UCSD-AML1 (cell line): ENCODE measurements around the gene PDE7B.

Experiments
- DNase-seq: peaks from one replicate; lab custom pipeline; 2025; ENCODE audit not compliant: unreplicated experiment; lab: John Stamatoyannopoulos, UW

PDE7B gene

DNA sequence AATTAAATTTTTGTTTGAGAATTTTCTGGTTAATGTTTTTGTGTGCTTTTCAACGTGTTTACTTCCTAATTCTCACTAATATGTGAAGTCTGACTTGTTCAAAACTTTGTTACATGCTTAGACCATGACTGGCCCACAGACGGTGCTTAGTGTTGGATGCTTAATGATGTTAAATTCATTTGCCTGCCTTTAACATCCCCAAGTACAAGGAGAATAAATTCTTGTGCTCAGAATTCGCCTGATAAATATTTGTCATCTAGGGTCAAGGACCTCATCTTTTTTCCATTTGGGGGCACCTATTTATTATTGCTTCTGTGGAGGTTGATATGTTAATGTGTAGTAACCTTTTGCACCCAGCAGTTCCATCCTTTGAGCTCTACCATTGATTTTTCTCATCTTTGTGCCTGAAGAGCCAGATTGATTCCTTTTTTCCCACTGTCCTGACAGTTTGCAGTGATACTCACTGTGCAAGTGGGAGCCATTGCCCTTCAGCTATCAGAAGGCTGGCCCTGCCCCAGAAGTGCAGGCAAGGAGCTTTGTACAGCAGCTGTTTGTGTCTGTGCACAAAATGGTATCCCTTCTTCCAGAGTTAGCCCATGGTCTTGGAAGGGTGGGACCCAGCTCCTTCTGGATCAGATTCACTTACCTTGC lies 170.8 kb downstream of the PDE7B start:
- DNase-seq = no peak

GRCh38 chr6:136024711-136025110 lies 173.2 kb downstream of the PDE7B start:
- no peak for DNase-seq

GRCh38 chr6:136025736-136026135 lies 174.2 kb downstream of the PDE7B start:
- DNase-seq = no peak

GRCh38 chr6:136030131-136030530 lies 178.6 kb downstream of the PDE7B start:
- DNase-seq = no peak

GRCh38 chr6:136031982-136032381 lies 180.5 kb downstream of the PDE7B start:
- DNase-seq = no peak

- DNase-seq = no peak
Measured at GRCh38 chr6:136033416-136033815, 181.9 kb downstream of the PDE7B start.

DNA sequence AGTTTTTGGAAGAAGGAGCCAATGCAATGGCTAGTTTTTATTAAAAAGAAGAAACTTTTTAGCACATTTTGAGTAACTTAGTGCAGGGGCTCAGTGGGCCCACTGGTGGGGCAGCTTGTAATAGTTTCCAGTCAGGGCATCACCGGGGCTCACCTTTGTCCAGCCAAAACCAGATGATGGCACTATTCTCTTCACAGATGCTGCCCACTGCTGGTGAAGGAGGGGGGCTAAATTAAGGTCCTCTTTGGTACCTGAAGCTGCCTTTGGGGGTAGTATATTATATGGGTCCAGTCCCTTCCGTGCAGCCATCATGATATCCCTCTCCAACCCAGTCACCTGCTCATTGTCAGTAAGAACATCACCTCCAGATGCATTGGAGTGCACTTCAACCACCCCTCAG lies 182.9 kb downstream of the PDE7B start:
- DNase-seq = no peak

- no peak for DNase-seq
Measured at GRCh38 chr6:136035378-136036070, 184.0 kb downstream of the PDE7B start.

DNA sequence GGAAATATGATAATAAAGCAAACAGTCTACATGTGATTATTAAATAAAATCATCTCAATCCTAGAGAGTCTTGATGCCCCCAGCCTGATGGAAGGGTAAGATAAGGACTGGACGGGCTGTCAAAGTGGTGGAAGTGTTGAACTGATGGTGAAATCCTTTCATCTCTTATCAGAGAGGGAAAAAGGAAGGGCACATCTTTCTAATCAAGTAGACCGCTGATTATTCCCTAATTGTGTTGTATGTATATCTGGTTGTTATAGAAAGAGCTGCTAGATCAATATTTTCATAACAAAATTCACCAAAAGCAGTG lies 184.5 kb downstream of the PDE7B start:
- DNase-seq = no peak

- no peak for DNase-seq
Measured at GRCh38 chr6:136036601-136037000, 185.1 kb downstream of the PDE7B start.

DNA sequence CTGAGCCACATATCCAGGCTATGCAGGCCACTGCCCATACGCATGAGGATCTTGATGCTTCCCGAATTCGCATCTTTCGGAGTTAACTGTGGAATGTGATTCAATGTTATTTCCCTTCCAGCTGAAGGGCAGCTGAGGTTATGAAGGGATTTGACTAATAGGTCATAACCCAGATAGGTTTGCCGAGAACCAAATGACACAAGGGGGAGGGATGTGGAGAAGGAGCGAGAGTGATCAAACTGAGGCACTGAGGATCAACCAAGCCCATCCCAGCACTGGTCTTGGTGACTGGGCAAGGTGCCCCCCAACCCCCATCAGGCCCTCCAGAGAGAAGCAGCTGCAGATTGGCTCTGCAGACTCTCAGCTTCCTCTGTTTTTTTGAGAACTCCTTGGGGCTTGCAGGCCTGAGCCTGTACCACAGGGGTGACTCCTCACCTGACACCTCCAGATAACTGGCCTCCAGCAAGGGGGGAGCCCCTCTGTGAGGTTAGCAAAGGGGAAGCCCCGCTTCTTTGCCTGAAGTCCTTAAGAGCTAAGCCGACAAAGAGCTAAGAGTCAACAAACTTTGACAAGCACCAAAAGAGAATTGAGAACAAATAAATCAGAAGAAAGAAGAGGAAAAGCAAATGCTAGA lies 185.9 kb downstream of the PDE7B start:
- no peak for DNase-seq

DNA sequence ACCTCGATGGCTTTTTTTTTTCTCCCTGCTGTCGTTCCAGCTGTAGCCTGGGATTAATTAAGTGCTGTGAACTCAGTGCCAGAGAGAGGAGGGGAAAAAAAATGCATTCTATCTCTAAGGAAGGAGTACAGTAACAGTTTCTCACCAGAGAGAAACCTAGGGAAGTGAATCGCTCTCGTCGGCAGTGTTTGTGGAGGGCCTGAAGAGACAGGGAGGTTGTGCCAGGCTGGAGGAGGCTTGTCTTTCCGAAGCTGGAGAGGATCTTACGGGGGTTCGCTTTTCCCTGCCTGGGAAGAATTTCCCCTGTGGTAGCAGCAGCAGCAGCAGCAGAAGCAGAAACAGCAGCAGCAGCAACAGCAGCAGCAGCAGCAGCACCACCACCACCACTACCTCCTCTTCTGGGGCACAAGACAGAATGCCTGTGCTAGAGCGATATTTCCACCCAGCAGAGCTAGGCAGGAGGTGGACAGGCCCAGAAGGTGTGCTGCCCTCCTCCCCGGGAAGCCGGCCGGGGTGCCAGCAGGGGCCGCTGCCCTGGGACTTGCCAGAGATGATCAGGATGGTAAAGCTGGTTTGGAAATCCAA lies 186.5 kb downstream of the PDE7B start:
- no peak for DNase-seq

GRCh38 chr6:136038531-136038930 lies 187.0 kb downstream of the PDE7B start:
- no peak for DNase-seq

DNA sequence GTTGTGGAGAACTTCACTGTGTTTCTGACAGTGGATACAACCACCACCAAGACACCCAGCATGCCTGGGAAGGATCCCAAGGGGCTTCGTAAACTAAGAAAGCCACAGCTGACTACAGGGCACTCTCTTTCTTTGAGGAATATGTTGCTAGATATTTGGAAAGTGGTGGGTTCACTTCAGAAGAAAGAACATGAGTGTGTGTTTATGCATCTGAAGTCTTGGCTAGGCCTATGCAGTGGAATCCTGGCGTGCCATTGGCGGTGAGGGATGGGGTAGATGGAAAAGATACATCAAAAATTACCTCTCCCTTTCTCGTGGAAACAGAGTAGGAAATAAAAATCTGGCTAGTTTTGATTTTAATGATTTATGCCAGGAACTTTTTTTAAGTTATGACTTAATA lies 187.7 kb downstream of the PDE7B start:
- DNase-seq = no peak

GRCh38 chr6:136050475-136050874 lies 199.0 kb downstream of the PDE7B start:
- DNase-seq = no peak

DNA sequence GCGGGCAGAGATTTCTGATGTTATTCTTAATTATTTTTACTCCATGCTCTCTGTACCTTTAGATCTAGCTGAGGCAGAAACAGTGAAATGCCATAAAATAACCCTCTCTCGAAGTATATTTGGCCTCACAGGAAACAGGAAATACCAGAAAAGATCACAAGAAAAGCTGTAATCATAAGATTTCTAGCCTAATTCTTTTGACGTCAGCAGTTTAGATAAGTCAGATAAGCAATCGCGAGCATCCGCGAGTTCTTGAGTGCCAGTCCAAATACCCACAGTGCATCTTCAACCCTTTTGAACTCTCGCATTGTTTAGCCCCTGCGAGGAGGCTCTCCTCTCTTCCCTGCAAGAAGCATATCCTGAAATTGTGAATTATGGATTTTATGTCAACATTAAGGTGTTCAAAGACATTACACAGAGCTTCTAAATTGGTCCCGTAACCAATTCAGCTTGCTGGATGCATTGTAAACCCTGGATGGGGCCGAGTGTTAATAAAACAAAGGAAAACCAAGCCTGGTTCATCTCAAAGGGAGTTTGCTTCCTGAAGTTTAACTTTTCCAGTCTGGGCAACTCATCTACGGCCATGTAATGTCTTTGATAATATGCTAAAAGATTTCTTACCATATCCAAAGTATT lies 199.8 kb downstream of the PDE7B start:
- DNase-seq = no peak

- no peak for DNase-seq
Measured at GRCh38 chr6:136052031-136052430, 200.5 kb downstream of the PDE7B start.

- no peak for DNase-seq
Measured at GRCh38 chr6:136058852-136059251, 207.4 kb downstream of the PDE7B start.

DNA sequence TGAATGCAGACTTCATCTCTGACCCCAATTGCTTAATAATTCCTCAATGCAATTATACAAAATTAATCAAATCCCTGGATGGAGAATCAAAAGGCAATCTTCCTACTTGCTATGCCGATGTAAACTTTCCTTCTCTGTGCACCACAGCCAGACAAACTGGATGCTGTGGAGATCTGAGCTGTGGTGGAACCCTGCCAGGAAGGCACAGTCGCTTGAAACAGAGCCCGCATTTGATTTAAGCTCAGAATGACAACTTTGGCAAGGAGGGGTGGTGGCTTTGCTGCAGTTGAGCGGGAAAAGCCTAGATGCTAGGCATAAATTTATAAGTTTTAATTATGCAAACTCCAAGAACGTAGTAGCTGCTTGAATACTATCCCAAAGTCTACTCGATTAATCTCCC lies 207.8 kb downstream of the PDE7B start:
- DNase-seq = no peak

DNA sequence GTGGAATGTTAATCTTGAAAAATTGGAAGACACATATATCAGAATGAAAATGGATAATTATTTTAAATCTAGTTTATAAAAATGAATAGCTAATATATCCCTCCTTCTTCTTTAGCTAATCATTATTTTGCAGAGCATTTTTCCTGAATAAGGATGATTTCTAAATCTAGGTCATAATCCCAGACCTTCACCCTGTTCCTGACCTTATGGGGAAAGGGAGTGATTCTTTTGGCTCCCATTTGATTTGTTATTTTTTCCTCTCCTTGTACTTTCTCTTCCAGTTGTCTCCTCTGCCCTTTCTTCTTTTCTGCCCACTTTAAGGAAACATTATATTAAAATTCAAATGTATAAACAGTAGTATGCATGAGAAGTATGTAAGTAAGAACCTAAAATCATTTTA lies 208.6 kb downstream of the PDE7B start:
- DNase-seq = no peak

- DNase-seq = no peak
Measured at GRCh38 chr6:136060759-136061158, 209.3 kb downstream of the PDE7B start.

DNA sequence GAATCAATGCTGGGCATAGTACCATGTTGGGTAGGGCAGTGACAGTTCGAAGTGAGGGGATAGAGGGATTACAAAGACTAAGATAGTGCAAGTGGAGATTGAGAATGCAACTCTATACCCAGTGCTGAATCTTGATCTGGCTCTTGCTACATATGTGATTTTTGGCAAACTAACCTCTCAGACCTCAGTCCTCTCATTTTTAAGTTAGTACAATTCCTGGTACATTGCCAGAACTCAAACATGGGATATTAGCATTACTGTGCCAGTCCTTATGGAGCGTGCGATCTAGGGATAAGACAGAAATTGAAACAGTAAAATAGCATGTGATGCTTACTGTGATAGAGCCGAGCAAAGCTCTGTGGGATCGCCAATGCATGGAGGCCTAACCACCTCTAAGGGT lies 210.2 kb downstream of the PDE7B start:
- DNase-seq = no peak
